Fibroblast of upper back skin (primary cell): ENCODE data around the gene CASTOR1.

Source experiments
- DNase-seq: peaks from one replicate; pipeline ENCODE4 v3.0.0-alpha.2; 2013

The CASTOR1 gene

GRCh38 chr22:30284172-30284571, 5.1 kb downstream of the CASTOR1 start:
- DNase-seq: no peak

- DNase-seq: no peak
These were observed 6.0 kb downstream of the CASTOR1 start for GRCh38 chr22:30283342-30283741.

- DNase-seq: no peak
These were observed 6.7 kb downstream of the CASTOR1 start for GRCh38 chr22:30282616-30283046.

- DNase-seq: no peak
These were observed 8.8 kb downstream of the CASTOR1 start for GRCh38 chr22:30280505-30280904.

GRCh38 chr22:30279932-30280331, 9.4 kb downstream of the CASTOR1 start:
- DNase-seq: no peak

GRCh38 chr22:30279046-30279788, 10.1 kb downstream of the CASTOR1 start:
- no peak for DNase-seq

- peak; percentile 65 for DNase-seq
These were observed 11.6 kb downstream of the CASTOR1 start for GRCh38 chr22:30277547-30278344.

GRCh38 chr22:30276039-30276438, 13.3 kb downstream of the CASTOR1 start:
- DNase-seq: no peak

- no peak for DNase-seq
These were observed 13.7 kb downstream of the CASTOR1 start for GRCh38 chr22:30275625-30276024.

GRCh38 chr22:30274437-30274812, 14.9 kb downstream of the CASTOR1 start:
- DNase-seq: no peak

- no peak for DNase-seq
These were observed 15.4 kb downstream of the CASTOR1 start for GRCh38 chr22:30273711-30274436.

- DNase-seq: no peak
These were observed 16.3 kb downstream of the CASTOR1 start for GRCh38 chr22:30272781-30273601.

GRCh38 chr22:30270832-30271231, 18.5 kb downstream of the CASTOR1 start:
- DNase-seq: no peak

GRCh38 chr22:30268331-30268730, 21.0 kb downstream of the CASTOR1 start:
- DNase-seq: no peak

- DNase-seq: no peak
These were observed 21.7 kb downstream of the CASTOR1 start for GRCh38 chr22:30267382-30268302.

GRCh38 chr22:30266445-30267381, 22.6 kb downstream of the CASTOR1 start, which contains the start of gene OSM:
Gene OSM, minus strand, starts transcription at chr22:30266851. Its CDS starts 52 bp downstream, at chr22:30266799.
- no peak for DNase-seq

- no peak for DNase-seq
These were observed 23.4 kb downstream of the CASTOR1 start for GRCh38 chr22:30265823-30266444.

GRCh38 chr22:30265131-30265720, 24.1 kb downstream of the CASTOR1 start:
- no peak for DNase-seq

GRCh38 chr22:30263883-30264282, 25.4 kb downstream of the CASTOR1 start:
- no peak for DNase-seq
